Muscle layer of colon (tissue), 2 donors: ENCODE measurements around the gene ACTR6.
"Not testable (repeated sequence)": the region's sequence is repeated elsewhere in the genome, so short reads cannot be mapped to it uniquely, and the experiment has no call there.

Source experiments
- H3K27ac ChIP-seq: one replicate; pipeline ENCODE4 v1.7.0; 2013; ENCODE audit warnings: low read depth, mild to moderate bottlenecking, low read length, moderate library complexity
- H3K27me3 ChIP-seq, 2 donors: one replicate each; pipeline ENCODE4 v1.7.0; 2013; ENCODE audit warnings: low read length in 2 of 2, mild to moderate bottlenecking in 2 of 2; ENCODE audit not compliant: insufficient read depth in 2 of 2, control insufficient read depth in 1 of 2
- H3K36me3 ChIP-seq: one replicate; pipeline ENCODE4 v1.7.0; 2013; ENCODE audit warnings: mild to moderate bottlenecking, low read length; ENCODE audit not compliant: insufficient read depth
- H3K4me1 ChIP-seq: one replicate; pipeline ENCODE4 v1.7.0; 2013; ENCODE audit warnings: mild to moderate bottlenecking, low read length; ENCODE audit not compliant: insufficient read depth
- H3K4me3 ChIP-seq, 2 donors: one replicate each; pipeline ENCODE4 v1.7.0; 2013; ENCODE audit warnings: low read length in 2 of 2, low read depth in 1 of 2, mild to moderate bottlenecking in 1 of 2, moderate library complexity in 1 of 2
- H3K9ac ChIP-seq: one replicate; pipeline ENCODE4 v1.7.0; 2013; ENCODE audit warnings: low read length
- H3K9me3 ChIP-seq: one replicate; pipeline ENCODE4 v1.7.0; 2013; ENCODE audit warnings: mild to moderate bottlenecking, low read length
- donor health status: abdominal sarcoma.
- donor health status: Adenocarcinoma of cecum.

ACTR6 gene

GRCh38 chr12:100207311-100207710, 6.7 kb downstream of the ACTR6 start:
- H3K27ac ChIP-seq, result no peak overlapping the region
- H3K9me3 ChIP-seq, result no peaks in the 10 kb centered on the region
- H3K36me3 ChIP-seq, result peaks cover 37% of the 10 kb centered on the region
- no peak overlapping the region for H3K9ac ChIP-seq
- no peaks in the 10 kb centered on the region for H3K4me1 ChIP-seq
- H3K4me3 ChIP-seq, result no peak overlapping the region
- H3K27me3 ChIP-seq, result no peaks in the 10 kb centered on the region

GRCh38 chr12:100208834-100209233, 8.2 kb downstream of the ACTR6 start:
- Histone ChIP-seq H3K36me3 (peaks cover 49% of the 10 kb centered on the region), H3K9ac (no peak overlapping the region)

GRCh38 chr12:100211698-100212097, 11.1 kb downstream of the ACTR6 start:
- Histone ChIP-seq H3K4me3 (no peak overlapping the region), H3K27me3 (no peaks in the 10 kb centered on the region), H3K4me1 (no peaks in the 10 kb centered on the region), H3K27ac (no peak overlapping the region), H3K9me3 (no peaks in the 10 kb centered on the region), H3K36me3 (peaks cover 54% of the 10 kb centered on the region), H3K9ac (no peak overlapping the region)

More at GRCh38 chr12:100208834-100209233, 8.2 kb downstream of the ACTR6 start:
- Histone ChIP-seq H3K9me3 (no peaks in the 10 kb centered on the region), H3K27ac (no peak overlapping the region), H3K4me1 (no peaks in the 10 kb centered on the region), H3K27me3 (no peaks in the 10 kb centered on the region), H3K4me3 (no peak overlapping the region)

- no peaks in the 10 kb centered on the region for H3K4me1 ChIP-seq
- no peak overlapping the region for H3K4me3 ChIP-seq
- H3K27me3 ChIP-seq, result no peaks in the 10 kb centered on the region
- H3K9me3 ChIP-seq, result no peaks in the 10 kb centered on the region
- peaks cover 43% of the 10 kb centered on the region for H3K36me3 ChIP-seq
- no peak overlapping the region for H3K9ac ChIP-seq
- no peak overlapping the region for H3K27ac ChIP-seq
Measured at GRCh38 chr12:100213016-100213891, 12.6 kb downstream of the ACTR6 start.

GRCh38 chr12:100214518-100214917, 13.9 kb downstream of the ACTR6 start:
- no peaks in the 10 kb centered on the region for H3K9me3 ChIP-seq
- H3K27ac ChIP-seq, result no peak overlapping the region
- H3K4me1 ChIP-seq, result no peaks in the 10 kb centered on the region
- H3K4me3 ChIP-seq, result no peak overlapping the region
- H3K9ac ChIP-seq, result no peak overlapping the region
- no peaks in the 10 kb centered on the region for H3K27me3 ChIP-seq
- H3K36me3 ChIP-seq, result peaks cover 38% of the 10 kb centered on the region

GRCh38 chr12:100215209-100215608, 14.6 kb downstream of the ACTR6 start:
- H3K9ac ChIP-seq, result no peak overlapping the region
- H3K36me3 ChIP-seq, result peaks cover 34% of the 10 kb centered on the region
- no peaks in the 10 kb centered on the region for H3K4me1 ChIP-seq
- no peaks in the 10 kb centered on the region for H3K27me3 ChIP-seq
- no peak overlapping the region for H3K27ac ChIP-seq
- no peaks in the 10 kb centered on the region for H3K9me3 ChIP-seq
- no peak overlapping the region for H3K4me3 ChIP-seq

GRCh38 chr12:100216337-100216736, 15.7 kb downstream of the ACTR6 start:
- H3K9me3 ChIP-seq, result no peaks in the 10 kb centered on the region
- H3K27me3 ChIP-seq, result no peaks in the 10 kb centered on the region
- peaks cover 23% of the 10 kb centered on the region for H3K36me3 ChIP-seq
- H3K9ac ChIP-seq, result no peak overlapping the region
- no peak overlapping the region for H3K27ac ChIP-seq
- no peaks in the 10 kb centered on the region for H3K4me1 ChIP-seq
- no peak overlapping the region for H3K4me3 ChIP-seq

- no peak overlapping the region for H3K9ac ChIP-seq
- H3K4me1 ChIP-seq, result no peaks in the 10 kb centered on the region
- no peak overlapping the region for H3K27ac ChIP-seq
- H3K9me3 ChIP-seq, result no peaks in the 10 kb centered on the region
- no peak overlapping the region for H3K4me3 ChIP-seq
- no peaks in the 10 kb centered on the region for H3K27me3 ChIP-seq
- H3K36me3 ChIP-seq, result peaks cover 26% of the 10 kb centered on the region
Measured at GRCh38 chr12:100219328-100220109, 18.9 kb downstream of the ACTR6 start.

- Histone ChIP-seq H3K4me3 (no peak overlapping the region), H3K27ac (no peak overlapping the region), H3K4me1 (no peaks in the 10 kb centered on the region), H3K27me3 (no peaks in the 10 kb centered on the region), H3K9me3 (no peaks in the 10 kb centered on the region), H3K9ac (no peak overlapping the region), H3K36me3 (peaks cover 31% of the 10 kb centered on the region)
Measured at GRCh38 chr12:100221523-100221922, 20.9 kb downstream of the ACTR6 start.

- H3K4me1 ChIP-seq, H3K27me3 ChIP-seq, H3K4me3 ChIP-seq, H3K9me3 ChIP-seq, H3K9ac ChIP-seq, H3K27ac ChIP-seq: not testable (repeated sequence)
- H3K36me3 ChIP-seq, result peaks cover 31% of the 10 kb centered on the region
Measured at GRCh38 chr12:100222173-100222572, 21.6 kb downstream of the ACTR6 start.

GRCh38 chr12:100225491-100225890, 24.9 kb downstream of the ACTR6 start:
- H3K27ac ChIP-seq, result no peak overlapping the region
- H3K36me3 ChIP-seq, result peaks cover 26% of the 10 kb centered on the region
- H3K27me3 ChIP-seq, result no peaks in the 10 kb centered on the region

More at GRCh38 chr12:100225491-100225890, 24.9 kb downstream of the ACTR6 start:
- Histone ChIP-seq H3K4me1 (no peaks in the 10 kb centered on the region), H3K9me3 (no peaks in the 10 kb centered on the region), H3K4me3 (no peak overlapping the region), H3K9ac (no peak overlapping the region)
